Karpas-422 (cell line): Measurements from ENCODE around the gene GALM. TPM values are rescaled to one million over a fixed set of nuclear protein-coding genes. Genes with fewer than 3 reads are reported as not detected.
A peak's percentile ranks its signal among the peaks of the same experiment; 100 is the strongest.

Source experiments
- DNase-seq: peaks from one replicate; pipeline ENCODE4 v3.0.0-alpha.2; 2015
- H2AFZ ChIP-seq: fragments of 200-600 bp; sonication (generic); 2 replicates; pipeline ENCODE4 v1.6.1; 2014; ENCODE audit warnings: antibody characterized with exemption, low read length, mixed read lengths
- H3K27ac ChIP-seq: fragments of 200-600 bp; sonication (generic); 2 replicates; pipeline ENCODE4 v1.5.1; 2014; ENCODE audit warnings: mild to moderate bottlenecking, low read length, moderate library complexity
- H3K27me3 ChIP-seq: fragments of 200-600 bp; sonication (generic); 2 replicates; pipeline ENCODE4 v1.6.1; 2014; ENCODE audit warnings: low read length, mixed read lengths
- H3K36me3 ChIP-seq: fragments of 200-600 bp; sonication (generic); 2 replicates; pipeline ENCODE4 v1.6.1; 2014; ENCODE audit warnings: low read length, mixed read lengths; ENCODE audit not compliant: insufficient read depth
- H3K4me1 ChIP-seq: fragments of 200-600 bp; sonication (generic); 2 replicates; pipeline ENCODE4 v1.6.1; 2014; ENCODE audit warnings: mild to moderate bottlenecking, low read length, mixed read lengths
- H3K4me2 ChIP-seq: fragments of 200-600 bp; sonication (generic); 2 replicates; pipeline ENCODE4 v1.6.1; 2014; ENCODE audit warnings: low read length, low read depth, mild to moderate bottlenecking; ENCODE audit not compliant: poor library complexity, severe bottlenecking
- H3K4me3 ChIP-seq: fragments of 200-600 bp; sonication (generic); 2 replicates; pipeline ENCODE4 v1.5.1; 2014; ENCODE audit warnings: mild to moderate bottlenecking, antibody characterized with exemption, low read length, mixed read lengths
- H3K79me2 ChIP-seq: fragments of 200-600 bp; sonication (generic); 2 replicates; pipeline ENCODE4 v1.6.1; 2014; ENCODE audit warnings: mild to moderate bottlenecking, low read length, mixed read lengths
- H3K9ac ChIP-seq: fragments of 200-600 bp; sonication (generic); 2 replicates; pipeline ENCODE4 v1.6.0; 2014; ENCODE audit warnings: low read length
- H3K9me2 ChIP-seq: fragments of 200-600 bp; sonication (generic), shearing (Covaris generic); replicated peaks from 2 replicates; pipeline ENCODE4 v1.6.0; 2014; ENCODE audit warnings: mild to moderate bottlenecking, low read length, moderate library complexity; ENCODE audit not compliant: insufficient read depth
- H3K9me3 ChIP-seq: fragments of 300-700, 200-600 bp; sonication (generic); 2 replicates; pipeline ENCODE4 v1.6.1; 2014; ENCODE audit warnings: low read length, mixed read lengths
- H4K20me1 ChIP-seq: fragments of 200-600 bp; sonication (generic); 2 replicates; pipeline ENCODE4 v1.6.1; 2014; ENCODE audit warnings: mild to moderate bottlenecking, antibody characterized with exemption, low read length, low read depth; ENCODE audit not compliant: insufficient read depth
- total RNA-seq: library from RNA; depleted of rRNA; stranded (reverse); fragments of >200 nt; shearing (Covaris generic); gene quantifications from 2 replicates; pipeline ENCODE4 v1.2.3, GENCODE V29; 2014; ENCODE audit warnings: low replicate concordance

The GALM gene
- total RNA-seq, 1 experiment from 2014 or later = 11.9 TPM

GRCh38 chr2:38659115-38659514 is 6.8 kb upstream of the GALM start:
- Histone ChIP-seq H2AFZ (no peak overlapping the region), H3K79me2 (no peaks in the 10 kb centered on the region), H3K27ac (no peak overlapping the region), H3K9me3 (no peaks in the 10 kb centered on the region), H3K36me3 (no peaks in the 10 kb centered on the region), H4K20me1 (no peaks in the 10 kb centered on the region), H3K4me1 (no peaks in the 10 kb centered on the region), H3K27me3 (no peaks in the 10 kb centered on the region), H3K9me2 (no peaks in the 10 kb centered on the region), H3K4me2 (no peak overlapping the region), H3K4me3 (no peak overlapping the region), H3K9ac (no peak overlapping the region)
- DNase-seq = no peak

- Histone ChIP-seq H3K9me3 (no peaks in the 10 kb centered on the region), H3K27me3 (no peaks in the 10 kb centered on the region), H3K4me3 (no peak overlapping the region), H3K4me1 (no peaks in the 10 kb centered on the region), H3K27ac (no peak overlapping the region), H2AFZ (no peak overlapping the region), H3K4me2 (no peak overlapping the region), H3K9ac (no peak overlapping the region), H4K20me1 (no peaks in the 10 kb centered on the region), H3K36me3 (no peaks in the 10 kb centered on the region), H3K79me2 (no peaks in the 10 kb centered on the region), H3K9me2 (no peaks in the 10 kb centered on the region)
- no peak for DNase-seq
Observed at GRCh38 chr2:38660282-38660681, 5.6 kb upstream of the GALM start.

- Histone ChIP-seq H3K9me3 (no peaks in the 10 kb centered on the region), H3K79me2 (no peaks in the 10 kb centered on the region), H2AFZ (no peak overlapping the region), H3K27ac (no peak overlapping the region), H3K4me1 (peaks cover 2% of the 10 kb centered on the region; the same call in 1 of the 2 replicates), H3K9ac (no peak overlapping the region), H3K9me2 (no peaks in the 10 kb centered on the region), H3K36me3 (no peaks in the 10 kb centered on the region), H3K4me3 (no peak overlapping the region), H4K20me1 (no peaks in the 10 kb centered on the region), H3K27me3 (no peaks in the 10 kb centered on the region), H3K4me2 (no peak overlapping the region)
- DNase-seq = no peak
Observed at GRCh38 chr2:38661306-38661705, 4.6 kb upstream of the GALM start.

- H3K4me1 ChIP-seq = peaks cover 12% of the 10 kb centered on the region
- no peaks in the 10 kb centered on the region for H3K9me3 ChIP-seq
- peak; percentile 68 for DNase-seq
- peak overlapping the region; percentile 74 for H3K4me3 ChIP-seq
- peak overlapping the region; percentile 76 for H3K4me2 ChIP-seq
- no peaks in the 10 kb centered on the region for H3K27me3 ChIP-seq
- H3K9me2 ChIP-seq = no peaks in the 10 kb centered on the region
- peak overlapping the region; percentile 77 for H3K9ac ChIP-seq
- no peaks in the 10 kb centered on the region for H4K20me1 ChIP-seq
- H3K36me3 ChIP-seq = no peaks in the 10 kb centered on the region
- peaks cover 17% of the 10 kb centered on the region; the same call in 1 of the 2 replicates for H3K79me2 ChIP-seq
- H3K27ac ChIP-seq = peak overlapping the region; percentile 69
- H2AFZ ChIP-seq = peak overlapping the region; percentile 46; the same call in 1 of the 2 replicates
Observed at GRCh38 chr2:38666556-38666910, 619 bp downstream of the GALM start.

DNA sequence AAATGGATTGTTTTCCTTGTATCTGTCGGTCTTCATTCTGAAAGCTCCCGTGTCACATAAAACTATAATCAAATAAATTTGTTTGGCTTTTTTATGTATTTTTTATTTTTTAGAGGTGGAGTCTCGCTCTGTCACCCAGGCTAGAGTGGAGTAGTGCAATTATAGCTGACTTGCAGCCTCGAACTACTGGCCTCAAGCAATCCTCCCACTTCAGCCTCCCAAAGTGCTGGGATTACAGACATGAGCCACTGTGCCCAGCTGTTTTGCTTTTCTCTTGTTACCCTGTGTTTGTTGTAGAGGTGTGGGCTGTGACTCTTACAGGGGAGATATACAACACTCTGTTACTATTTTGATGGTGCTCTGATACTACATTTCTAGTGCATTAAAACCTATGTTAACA is 2.2 kb downstream of the GALM start:
- peaks cover 12% of the 10 kb centered on the region for H3K4me1 ChIP-seq
- no peak overlapping the region for H3K9ac ChIP-seq
- no peaks in the 10 kb centered on the region for H3K27me3 ChIP-seq
- no peak overlapping the region for H3K27ac ChIP-seq
- H2AFZ ChIP-seq = no peak overlapping the region
- no peaks in the 10 kb centered on the region for H3K9me3 ChIP-seq
- no peak overlapping the region for H3K4me3 ChIP-seq
- H3K9me2 ChIP-seq = no peaks in the 10 kb centered on the region
- no peaks in the 10 kb centered on the region for H4K20me1 ChIP-seq
- no peak for DNase-seq
- H3K4me2 ChIP-seq = no peak overlapping the region
- H3K79me2 ChIP-seq = peaks cover 17% of the 10 kb centered on the region; the same call in 1 of the 2 replicates
- H3K36me3 ChIP-seq = no peaks in the 10 kb centered on the region

- Histone ChIP-seq H3K9me3 (no peaks in the 10 kb centered on the region), H3K27me3 (no peaks in the 10 kb centered on the region), H3K9ac (no peak overlapping the region), H3K27ac (no peak overlapping the region), H3K4me3 (no peak overlapping the region), H3K4me1 (peaks cover 12% of the 10 kb centered on the region), H3K79me2 (peaks cover 17% of the 10 kb centered on the region; the same call in 1 of the 2 replicates), H3K36me3 (no peaks in the 10 kb centered on the region), H4K20me1 (no peaks in the 10 kb centered on the region), H2AFZ (no peak overlapping the region), H3K9me2 (no peaks in the 10 kb centered on the region), H3K4me2 (no peak overlapping the region)
- DNase-seq = no peak
Observed at GRCh38 chr2:38668779-38669479, 3.0 kb downstream of the GALM start.

- H3K9me3 ChIP-seq = no peaks in the 10 kb centered on the region
- no peak for DNase-seq
- no peak overlapping the region for H3K4me3 ChIP-seq
- no peaks in the 10 kb centered on the region for H3K27me3 ChIP-seq
- no peak overlapping the region for H3K4me2 ChIP-seq
- no peaks in the 10 kb centered on the region for H4K20me1 ChIP-seq
- H3K79me2 ChIP-seq = peaks cover 17% of the 10 kb centered on the region; the same call in 1 of the 2 replicates
- H2AFZ ChIP-seq = no peak overlapping the region
- no peaks in the 10 kb centered on the region for H3K9me2 ChIP-seq
- H3K36me3 ChIP-seq = no peaks in the 10 kb centered on the region
- no peak overlapping the region for H3K27ac ChIP-seq
- H3K9ac ChIP-seq = no peak overlapping the region
- H3K4me1 ChIP-seq = peaks cover 11% of the 10 kb centered on the region
Observed at GRCh38 chr2:38671303-38671702, 5.4 kb downstream of the GALM start.

DNA sequence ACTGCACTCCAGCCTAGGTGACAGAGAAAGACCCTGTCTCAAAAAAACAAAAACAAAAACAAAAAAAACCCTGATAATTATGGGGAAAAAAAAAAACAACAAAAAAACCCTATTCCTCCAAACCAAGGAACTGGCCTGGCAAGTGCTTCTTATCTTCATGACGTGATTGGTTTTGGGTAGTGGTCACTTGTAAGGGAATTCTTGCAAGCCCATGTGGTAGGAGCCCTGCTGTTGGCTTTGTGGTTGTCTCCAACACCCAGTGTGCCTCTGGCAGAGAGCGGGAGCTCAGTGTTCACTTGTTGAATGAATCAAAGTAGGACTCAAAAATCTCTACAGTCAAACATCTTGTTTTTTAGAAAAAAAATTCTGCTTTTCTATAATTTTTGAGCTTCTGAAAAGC is 6.0 kb downstream of the GALM start:
- Histone ChIP-seq H3K9me3 (no peaks in the 10 kb centered on the region), H3K36me3 (no peaks in the 10 kb centered on the region), H3K4me3 (no peak overlapping the region), H2AFZ (no peak overlapping the region), H3K4me1 (peaks cover 4% of the 10 kb centered on the region), H3K79me2 (peaks cover 14% of the 10 kb centered on the region; the same call in 1 of the 2 replicates), H3K27me3 (no peaks in the 10 kb centered on the region), H3K9me2 (no peaks in the 10 kb centered on the region), H3K4me2 (no peak overlapping the region), H3K9ac (no peak overlapping the region), H4K20me1 (no peaks in the 10 kb centered on the region), H3K27ac (no peak overlapping the region)
- no peak for DNase-seq
